ENCODE results near the gene DEFB114.

The DEFB114 gene

DNA sequence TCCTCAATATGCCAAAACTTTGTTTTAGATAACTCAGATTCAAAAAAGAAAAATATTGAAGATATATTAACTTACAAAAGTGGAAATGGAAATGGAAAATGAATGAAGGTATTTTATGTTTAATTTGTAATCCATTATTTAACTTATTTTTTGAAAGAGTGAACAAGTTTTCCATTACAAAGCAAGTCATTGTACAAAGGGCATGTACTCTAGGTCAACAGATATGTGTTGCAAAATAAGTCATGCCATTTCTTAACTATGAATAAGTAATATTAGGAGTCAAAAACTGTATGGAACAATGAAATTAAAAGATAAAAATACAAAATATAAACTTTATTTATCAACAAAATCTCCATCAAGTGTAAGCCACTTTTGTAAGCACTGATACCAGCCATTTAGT, 31.3 kb upstream of the DEFB114 start:
- Histone ChIP-seq H3K79me2 (ENCODE audit: insufficient read depth, low read length) (no peaks in the 10 kb centered on the region), H3K27ac (ENCODE audit: low read depth, low read length, poor library complexity, severe bottlenecking) (no peak overlapping the region), H3K4me3 (ENCODE audit: low read depth, low read length, poor library complexity, severe bottlenecking) (no peak overlapping the region), H2AFZ (ENCODE audit: low read length) (no peak overlapping the region), H3K4me1 (ENCODE audit: insufficient read depth, low read length, severe bottlenecking) (no peaks in the 10 kb centered on the region), H3K9ac (ENCODE audit: low read length) (no peak overlapping the region), H3K36me3 (ENCODE audit: insufficient read depth, low read length) (no peaks in the 10 kb centered on the region), H4K20me1 (ENCODE audit: insufficient read depth, low read length) (no peaks in the 10 kb centered on the region), H3K27me3 (ENCODE audit: insufficient read depth, low read length) (no peaks in the 10 kb centered on the region), H3F3A (ENCODE audit: insufficient read depth, low read length) (no peaks in the 10 kb centered on the region), H3K9me3 (ENCODE audit: low read length) (no peaks in the 10 kb centered on the region), H3K9me2 (ENCODE audit: low read depth, low read length) (no peaks in the 10 kb centered on the region), H3K4me2 (ENCODE audit: low read length) (no peak overlapping the region)
- no peak for TF ChIP-seq EZH2 (IDR thresholded peaks at IDR 0.05; ENCODE audit: borderline replicate concordance, low read length)
- TF ChIP-seq CTCF (IDR thresholded peaks at IDR 0.05; ENCODE audit: low read length), result no peak

DNA sequence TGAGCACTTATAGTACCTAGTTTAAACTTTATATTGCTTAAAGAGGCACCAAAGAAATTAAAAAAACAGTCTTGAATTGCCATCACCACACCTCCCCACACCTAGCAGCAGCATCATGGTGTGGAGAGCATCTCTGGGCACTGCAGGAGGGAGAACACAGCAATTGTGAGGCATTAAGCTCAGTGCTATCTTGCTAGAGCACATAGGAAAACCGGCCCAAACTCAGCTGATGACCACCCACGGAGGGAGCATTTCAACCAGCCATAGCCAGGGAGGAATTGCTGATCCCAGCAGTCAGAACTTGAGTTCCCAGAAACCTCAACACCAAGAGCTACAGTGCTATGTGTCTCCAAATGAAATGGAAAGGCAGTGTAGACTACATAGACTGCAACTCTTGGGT, 24.9 kb upstream of the DEFB114 start:
- Histone ChIP-seq H3K27ac (ENCODE audit: low read depth, low read length, poor library complexity, severe bottlenecking) (no peak overlapping the region), H4K20me1 (ENCODE audit: insufficient read depth, low read length) (no peaks in the 10 kb centered on the region), H3K9me2 (ENCODE audit: low read depth, low read length) (no peaks in the 10 kb centered on the region), H2AFZ (ENCODE audit: low read length) (no peak overlapping the region), H3K4me2 (ENCODE audit: low read length) (no peak overlapping the region), H3F3A (ENCODE audit: insufficient read depth, low read length) (no peaks in the 10 kb centered on the region), H3K27me3 (ENCODE audit: insufficient read depth, low read length) (no peaks in the 10 kb centered on the region), H3K9ac (ENCODE audit: low read length) (no peak overlapping the region), H3K36me3 (ENCODE audit: insufficient read depth, low read length) (no peaks in the 10 kb centered on the region), H3K9me3 (ENCODE audit: low read length) (no peaks in the 10 kb centered on the region), H3K4me3 (ENCODE audit: low read depth, low read length, poor library complexity, severe bottlenecking) (no peak overlapping the region), H3K79me2 (ENCODE audit: insufficient read depth, low read length) (no peaks in the 10 kb centered on the region), H3K4me1 (ENCODE audit: insufficient read depth, low read length, severe bottlenecking) (no peaks in the 10 kb centered on the region)
- TF ChIP-seq EZH2 (IDR thresholded peaks at IDR 0.05; ENCODE audit: borderline replicate concordance, low read length) (no peak), CTCF (IDR thresholded peaks at IDR 0.05; ENCODE audit: low read length) (no peak)

DNA sequence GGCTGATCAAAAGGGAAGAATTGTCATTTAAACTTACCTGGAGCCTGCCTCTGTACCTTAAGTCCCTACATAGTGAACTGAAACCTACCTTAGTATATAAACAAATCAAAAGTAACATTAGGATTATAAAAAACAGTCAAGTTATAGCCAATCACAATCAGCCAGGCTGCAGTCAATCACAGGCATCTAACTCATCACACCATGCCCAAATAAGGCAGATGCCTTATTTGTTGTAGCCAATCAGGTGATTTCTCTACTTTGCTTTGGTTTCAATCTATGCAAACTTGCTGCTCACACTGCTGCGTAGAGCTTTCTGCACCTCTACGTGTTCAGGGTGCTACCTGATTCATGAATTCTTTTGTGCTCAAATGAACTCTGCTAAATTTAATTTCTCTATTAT, 23.8 kb upstream of the DEFB114 start:
- Histone ChIP-seq H3K4me1 (ENCODE audit: insufficient read depth, low read length, severe bottlenecking) (no peaks in the 10 kb centered on the region), H3K36me3 (ENCODE audit: insufficient read depth, low read length) (no peaks in the 10 kb centered on the region)
- TF ChIP-seq CTCF (IDR thresholded peaks at IDR 0.05; ENCODE audit: low read length), result no peak
- no peak for TF ChIP-seq EZH2 (IDR thresholded peaks at IDR 0.05; ENCODE audit: borderline replicate concordance, low read length)

More for the DNA sequence above, 23.8 kb upstream of the DEFB114 start:
- H3K4me2 ChIP-seq (ENCODE audit: low read length), result no peak overlapping the region
- H3K9me2 ChIP-seq (ENCODE audit: low read depth, low read length), result no peaks in the 10 kb centered on the region
- H4K20me1 ChIP-seq (ENCODE audit: insufficient read depth, low read length), result no peaks in the 10 kb centered on the region
- no peak overlapping the region for H3K4me3 ChIP-seq (ENCODE audit: low read depth, low read length, poor library complexity, severe bottlenecking)
- H3F3A ChIP-seq (ENCODE audit: insufficient read depth, low read length), result no peaks in the 10 kb centered on the region
- no peaks in the 10 kb centered on the region for H3K9me3 ChIP-seq (ENCODE audit: low read length)
- no peaks in the 10 kb centered on the region for H3K79me2 ChIP-seq (ENCODE audit: insufficient read depth, low read length)
- no peak overlapping the region for H3K27ac ChIP-seq (ENCODE audit: low read depth, low read length, poor library complexity, severe bottlenecking)
- no peak overlapping the region for H3K9ac ChIP-seq (ENCODE audit: low read length)
- H3K27me3 ChIP-seq (ENCODE audit: insufficient read depth, low read length), result no peaks in the 10 kb centered on the region
- no peak overlapping the region for H2AFZ ChIP-seq (ENCODE audit: low read length)
